ENCODE measurements around the gene IHH.

Gene IHH

DNA sequence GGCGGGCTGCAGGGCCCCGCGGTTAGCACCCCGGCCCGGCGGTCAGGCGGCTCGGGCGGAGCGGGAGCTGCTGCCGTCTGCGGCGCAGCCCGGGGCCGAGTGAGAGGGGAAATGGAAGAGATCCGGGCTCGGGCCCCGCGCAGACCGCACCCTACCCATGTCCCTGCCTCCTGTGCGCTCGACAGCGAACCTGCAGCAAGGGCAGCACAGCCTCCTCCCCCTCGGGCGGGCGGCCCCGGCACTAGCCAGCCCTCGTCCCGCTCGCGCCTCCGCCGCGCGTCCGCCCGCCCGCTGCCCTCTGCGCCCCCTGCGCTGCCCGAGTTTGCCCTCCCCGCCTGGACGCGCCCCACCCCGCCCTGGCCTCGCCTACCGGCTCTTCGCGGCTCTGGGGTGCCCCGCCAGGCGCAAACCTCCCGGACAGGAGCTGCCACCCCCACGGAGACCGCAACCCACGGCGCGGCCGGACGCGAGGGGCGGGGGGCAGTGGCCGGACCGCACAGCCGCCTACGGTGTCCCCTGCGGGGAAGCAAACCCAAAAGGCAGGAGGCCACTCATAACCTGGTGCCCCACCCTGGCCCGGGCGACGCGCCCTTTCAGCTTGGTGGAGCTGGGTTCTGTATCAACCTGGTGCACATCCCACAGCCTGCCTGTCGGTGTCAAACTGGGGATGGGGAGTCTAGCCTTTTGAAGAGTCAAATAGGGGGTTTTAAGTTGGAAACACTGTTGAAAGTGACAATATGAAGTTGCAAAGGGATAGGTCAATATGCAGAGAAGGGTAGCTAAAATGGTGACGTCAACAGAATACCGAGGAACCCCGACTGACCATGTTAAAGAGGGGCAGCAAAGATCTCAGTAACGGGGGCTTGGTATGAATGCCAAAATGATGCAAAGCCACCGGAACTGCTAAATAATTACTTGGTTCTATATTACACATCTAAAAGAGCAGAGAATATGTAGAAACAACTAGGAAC, at the start of gene IHH:
TSS of gene IHH (minus strand) at position 101 of the 971 bp plus-strand sequence. CDS start 454 bp downstream, outside the sequence.
- DNase-seq (ENCODE audit: low read depth in 2 of 2): no peak

DNA sequence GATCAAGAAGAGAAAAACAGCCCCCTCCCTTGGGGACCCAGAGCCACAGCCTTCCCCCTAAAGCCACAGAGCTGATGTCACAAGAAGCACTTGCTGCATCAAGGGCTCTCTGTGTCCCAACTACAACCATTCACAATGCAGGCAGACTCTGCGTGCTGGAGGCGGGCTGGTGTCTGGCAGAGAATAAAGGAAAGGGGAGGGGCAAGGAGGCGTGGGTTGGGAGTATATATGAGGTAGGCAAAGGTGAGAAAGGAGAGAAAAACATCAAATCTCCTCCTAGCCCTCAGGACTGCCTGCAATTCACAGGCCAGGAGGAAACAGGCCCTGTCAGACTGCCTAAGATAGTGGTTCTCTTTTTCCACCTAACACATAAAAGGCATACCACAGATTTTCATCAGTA, 48.8 kb upstream of the IHH start:
- peak; percentile 24 to 27 for DNase-seq (ENCODE audit: low read depth in 2 of 2)

DNA sequence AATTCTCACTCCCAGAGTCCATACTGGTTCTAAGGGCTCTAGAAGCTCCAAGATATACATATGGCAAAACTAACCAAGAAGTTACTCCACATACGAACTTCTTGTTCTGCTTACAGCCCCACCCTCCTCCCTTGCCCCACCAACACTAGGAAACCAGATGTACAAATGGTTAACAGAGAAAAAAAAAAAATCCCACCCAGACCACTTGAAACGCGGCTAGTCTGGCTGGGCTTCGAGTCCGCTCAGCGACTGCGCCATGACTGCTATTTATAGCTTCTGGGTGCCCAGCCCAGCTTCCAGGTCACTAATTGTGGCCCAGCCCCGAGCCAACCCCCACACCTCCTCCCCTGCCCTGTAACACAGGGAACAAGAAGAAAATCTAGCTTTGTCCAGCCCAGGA, 47.0 kb upstream of the IHH start:
- DNase-seq (ENCODE audit: low read depth in 2 of 2): no peak

DNA sequence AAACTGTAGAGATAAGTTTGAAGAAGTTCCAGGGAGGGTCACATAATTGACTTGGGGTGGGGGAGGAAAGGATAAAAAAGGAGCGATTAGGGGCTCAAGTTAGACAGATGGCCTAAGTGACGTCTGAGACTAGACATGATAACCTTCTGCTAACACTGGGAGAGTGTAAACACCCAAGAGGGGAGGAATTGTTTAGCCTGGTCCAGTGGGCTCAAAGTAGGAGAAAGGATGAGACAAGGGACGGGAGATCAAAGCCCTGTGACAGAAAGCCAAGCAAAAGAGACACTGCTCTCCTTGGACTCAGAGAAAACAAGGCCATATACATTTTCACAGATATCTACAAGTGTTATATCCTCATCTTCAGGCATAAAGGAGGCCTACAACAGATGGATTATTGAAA, 45.5 kb upstream of the IHH start:
- DNase-seq (ENCODE audit: low read depth in 2 of 2): no peak

DNA sequence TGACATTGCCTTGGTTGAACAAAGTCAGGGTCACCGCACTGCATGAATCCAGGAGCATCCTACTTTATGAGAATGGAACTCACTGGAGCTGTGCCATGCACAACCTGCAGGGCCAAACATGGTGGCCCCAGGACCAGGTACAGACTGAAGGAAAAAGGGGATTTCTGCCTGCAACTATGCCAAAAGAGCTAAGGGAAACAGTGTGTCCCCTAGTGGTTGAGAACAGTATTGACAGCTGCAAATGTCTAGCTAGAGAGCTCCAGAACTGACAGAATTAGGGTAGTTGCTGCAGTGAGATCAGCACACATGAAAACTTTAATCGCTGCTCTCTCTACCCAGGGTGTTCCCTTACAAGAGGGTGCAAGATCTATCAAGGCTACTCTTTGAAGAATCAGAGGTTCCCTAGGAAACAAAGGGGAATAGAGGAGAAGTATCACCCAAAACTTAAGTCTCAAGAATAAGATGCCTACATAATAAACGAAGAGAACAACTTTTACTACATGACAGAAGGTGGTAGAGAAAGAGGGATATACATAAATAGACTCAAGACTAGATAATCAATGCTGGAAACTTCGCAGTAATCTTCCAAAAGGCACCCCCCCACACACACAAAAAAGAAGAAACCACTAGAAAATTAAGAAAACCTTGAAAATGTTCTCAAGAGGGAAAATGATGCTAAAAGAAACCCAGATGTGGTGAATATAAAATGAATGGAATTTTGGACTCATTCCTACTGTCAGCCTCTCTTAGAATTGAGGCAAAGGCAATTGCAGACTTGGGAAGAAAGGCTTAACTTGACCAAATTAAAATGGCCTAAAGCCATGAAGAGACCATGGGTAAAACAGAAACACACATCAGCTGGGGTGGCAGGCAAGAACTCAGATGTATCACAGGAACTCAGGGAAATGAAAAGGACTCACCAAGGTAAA, 43.6 kb upstream of the IHH start:
- DNase-seq (ENCODE audit: low read depth in 2 of 2): no peak

DNA sequence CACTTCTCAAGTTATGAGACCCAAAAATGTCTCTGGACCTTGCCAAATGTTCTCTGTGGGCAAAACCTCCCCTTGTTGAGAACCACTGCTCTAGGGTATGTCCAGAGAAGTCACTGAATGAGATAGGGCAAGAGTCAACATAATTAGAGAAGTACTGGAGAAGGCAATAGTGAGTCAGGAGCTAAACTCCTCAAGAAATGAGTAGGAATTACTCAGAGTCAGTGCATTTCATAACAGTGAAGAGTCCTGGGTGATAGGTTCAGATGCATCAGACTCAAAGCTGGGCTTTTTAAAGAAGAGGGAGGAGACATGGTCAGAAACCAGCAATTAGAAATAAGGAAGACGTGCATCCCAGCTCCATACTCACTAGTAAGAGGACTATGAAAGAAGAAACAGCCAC, 38.6 kb upstream of the IHH start:
- no peak for DNase-seq (ENCODE audit: low read depth in 2 of 2)

DNA sequence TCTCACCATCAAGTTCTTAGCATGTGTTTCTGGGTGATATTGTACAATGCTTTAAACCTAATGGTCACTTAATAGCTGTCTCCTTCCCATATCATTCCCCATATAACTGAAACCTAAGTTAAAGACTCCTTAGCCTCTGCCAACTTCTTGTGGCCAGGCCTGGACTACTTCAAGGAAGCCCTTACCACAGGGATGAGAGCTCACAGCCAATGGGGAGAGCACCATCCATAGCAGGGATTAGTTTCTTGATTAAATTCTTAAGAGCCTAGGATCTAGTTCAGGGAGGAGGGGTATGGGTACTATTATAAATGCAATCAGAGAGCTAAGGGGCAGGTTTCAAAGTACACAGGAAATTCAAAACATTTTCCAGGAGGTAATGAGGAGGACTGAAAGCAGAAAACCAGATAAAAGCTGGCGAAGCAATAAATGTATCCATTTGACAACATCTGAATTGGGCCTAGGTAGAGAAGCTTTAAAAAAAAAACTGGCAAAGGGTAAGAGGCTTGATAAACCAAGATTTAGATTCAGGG, 34.8 kb upstream of the IHH start:
- DNase-seq (ENCODE audit: low read depth in 2 of 2): no peak

DNA sequence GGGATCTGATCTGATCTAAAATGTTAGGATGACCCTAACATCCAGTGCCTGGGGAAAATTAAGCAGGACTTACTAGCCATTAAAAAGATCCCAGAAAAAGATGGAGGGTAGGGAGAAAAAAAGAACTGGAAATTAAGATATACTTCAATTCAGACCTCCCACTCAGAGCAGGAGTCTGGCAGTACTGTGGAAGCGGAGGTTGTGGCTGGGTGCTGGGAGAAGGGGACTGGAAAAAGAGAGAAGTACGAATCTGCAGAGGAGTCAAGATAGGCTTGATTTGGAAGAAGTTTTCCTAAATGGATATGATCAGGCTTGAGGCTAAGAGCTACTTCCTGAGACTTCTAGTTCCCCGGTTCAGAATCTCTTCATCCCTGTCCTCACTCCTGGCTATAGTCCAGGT, 33.5 kb upstream of the IHH start:
- no peak for DNase-seq (ENCODE audit: low read depth in 2 of 2)

DNA sequence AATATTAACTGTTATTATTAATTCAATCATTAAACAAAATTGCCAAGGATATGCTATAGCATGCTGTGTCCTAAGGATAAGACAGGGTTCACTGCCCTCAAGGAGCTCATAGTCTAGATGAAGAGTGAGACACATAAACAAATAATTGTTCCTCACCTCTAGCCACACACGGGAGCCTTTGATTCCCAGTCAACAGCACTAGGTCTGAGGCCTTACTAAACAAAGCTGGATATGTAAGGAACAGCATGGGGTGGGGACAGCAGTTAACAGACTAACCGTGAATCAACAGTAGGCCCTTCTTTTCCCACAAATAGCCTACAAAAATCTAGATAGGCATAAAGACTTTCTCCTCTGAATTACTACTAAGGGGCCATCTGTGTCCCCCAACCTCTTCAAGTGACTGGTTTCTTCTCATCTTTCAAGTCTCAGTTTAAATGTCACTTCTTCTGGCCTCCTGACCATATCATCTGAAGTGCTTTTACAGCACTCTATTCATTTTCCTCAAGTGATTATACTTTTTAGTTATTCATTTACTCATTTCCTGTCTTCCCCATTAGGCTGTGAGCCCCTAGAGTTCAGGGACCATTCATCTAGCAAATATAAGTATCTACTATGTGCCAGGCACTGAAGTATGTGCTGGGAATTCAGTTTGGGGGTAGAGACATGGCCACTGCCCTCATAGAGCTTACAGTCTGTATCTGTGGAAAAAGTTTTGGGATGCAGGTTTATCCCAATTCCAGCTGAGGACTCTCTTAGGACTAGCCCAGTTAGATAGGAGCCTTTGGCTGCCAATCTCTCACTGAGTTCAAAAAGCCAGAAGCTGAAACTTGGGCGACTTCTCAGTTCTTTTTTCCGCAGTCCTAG, 29.9 kb upstream of the IHH start:
- no peak for DNase-seq (ENCODE audit: low read depth in 2 of 2)

DNA sequence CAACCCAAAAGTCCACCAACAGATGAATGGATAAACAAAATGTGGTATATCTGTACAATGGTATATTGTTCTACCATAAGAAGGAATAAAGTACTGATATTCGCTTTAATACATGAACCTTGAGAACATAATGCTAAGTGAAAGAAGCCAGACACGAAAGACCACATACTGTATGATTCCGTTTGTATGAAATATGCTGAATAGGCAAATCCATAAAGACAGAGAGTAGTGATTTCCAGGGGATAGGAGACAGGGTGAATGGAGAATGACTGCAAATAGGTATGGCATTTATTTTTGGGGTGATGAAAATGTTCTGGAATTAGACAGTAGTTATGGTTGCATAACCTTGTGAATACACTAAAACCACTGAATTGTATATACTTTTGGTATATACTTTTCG, 28.6 kb upstream of the IHH start:
- no peak for DNase-seq (ENCODE audit: low read depth in 2 of 2)

DNA sequence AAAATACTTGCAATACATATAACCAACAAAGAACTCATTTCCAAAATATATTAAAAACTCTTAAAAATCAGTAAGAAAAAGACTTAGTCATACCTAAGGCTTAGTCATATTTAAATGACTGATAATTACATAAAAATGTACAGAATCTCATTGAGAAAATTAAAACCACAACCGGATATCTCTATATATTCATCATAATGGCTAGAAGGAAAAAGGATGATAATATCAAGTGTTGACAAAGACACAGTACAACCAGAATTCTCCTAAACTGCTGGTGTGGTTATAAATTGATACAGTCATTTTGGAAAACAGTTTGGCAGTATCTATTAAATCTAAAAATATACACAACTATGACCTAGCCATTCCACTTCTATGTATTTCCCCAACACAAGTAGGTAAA, 27.1 kb upstream of the IHH start:
- DNase-seq (ENCODE audit: low read depth in 2 of 2): no peak

DNA sequence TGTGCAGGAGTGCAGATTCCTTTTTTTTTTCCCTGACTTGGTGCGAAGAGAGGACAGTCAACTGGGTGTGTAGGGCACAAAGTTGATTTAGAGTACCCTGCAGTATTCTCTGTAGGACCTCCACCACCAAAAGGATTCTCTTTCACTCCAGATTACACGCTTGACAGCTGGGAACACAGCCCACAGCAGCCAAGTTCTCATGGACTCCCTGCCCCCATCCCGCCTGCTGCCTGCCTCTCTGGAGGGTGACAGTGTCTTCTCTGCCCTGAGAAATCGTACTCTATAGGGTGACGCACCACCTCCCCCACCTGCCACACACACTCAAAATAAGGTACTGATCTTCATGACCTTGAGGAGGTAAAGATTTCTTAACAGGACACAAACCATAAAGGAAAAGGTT, 26.6 kb upstream of the IHH start:
- DNase-seq (ENCODE audit: low read depth in 2 of 2): no peak

DNA sequence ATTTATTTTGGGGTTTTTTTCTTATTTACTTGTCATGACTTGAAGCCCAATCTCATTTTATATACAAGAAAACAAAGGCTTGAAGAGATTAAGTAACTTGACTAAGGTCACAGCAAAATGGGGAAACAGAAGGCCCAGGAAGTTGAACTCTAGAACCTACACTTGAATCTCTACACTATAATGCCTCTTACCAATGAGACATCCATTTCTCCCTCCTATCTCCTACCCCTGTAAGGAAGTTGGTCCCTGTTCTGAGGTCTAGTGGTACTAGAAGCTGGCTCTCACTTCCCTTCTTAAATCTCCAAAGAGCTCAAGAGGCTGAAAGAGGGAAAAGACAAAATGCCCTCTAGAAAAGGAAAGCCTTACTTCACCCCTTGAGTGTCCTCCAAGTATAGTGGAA, 25.5 kb upstream of the IHH start:
- DNase-seq (ENCODE audit: low read depth in 2 of 2): no peak

DNA sequence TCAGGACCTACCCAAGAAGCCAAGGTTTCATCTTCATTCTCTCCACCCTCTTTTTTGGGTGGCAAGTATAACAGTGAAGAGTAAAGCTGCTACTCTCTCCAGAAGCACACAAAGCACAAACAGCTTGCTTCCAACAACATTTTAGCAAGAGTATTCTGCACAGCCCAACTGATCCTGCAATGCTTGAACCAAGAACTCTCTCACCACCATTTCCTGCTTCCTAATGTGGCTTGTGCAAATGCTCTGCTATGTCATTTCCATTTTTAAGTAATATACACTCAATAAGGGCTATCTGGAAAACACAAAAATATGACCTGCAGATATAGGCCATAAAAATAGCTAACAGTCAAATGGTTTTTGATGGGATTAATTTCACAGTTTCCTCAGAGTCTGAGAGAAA, 24.1 kb upstream of the IHH start:
- DNase-seq (ENCODE audit: low read depth in 2 of 2): no peak

DNA sequence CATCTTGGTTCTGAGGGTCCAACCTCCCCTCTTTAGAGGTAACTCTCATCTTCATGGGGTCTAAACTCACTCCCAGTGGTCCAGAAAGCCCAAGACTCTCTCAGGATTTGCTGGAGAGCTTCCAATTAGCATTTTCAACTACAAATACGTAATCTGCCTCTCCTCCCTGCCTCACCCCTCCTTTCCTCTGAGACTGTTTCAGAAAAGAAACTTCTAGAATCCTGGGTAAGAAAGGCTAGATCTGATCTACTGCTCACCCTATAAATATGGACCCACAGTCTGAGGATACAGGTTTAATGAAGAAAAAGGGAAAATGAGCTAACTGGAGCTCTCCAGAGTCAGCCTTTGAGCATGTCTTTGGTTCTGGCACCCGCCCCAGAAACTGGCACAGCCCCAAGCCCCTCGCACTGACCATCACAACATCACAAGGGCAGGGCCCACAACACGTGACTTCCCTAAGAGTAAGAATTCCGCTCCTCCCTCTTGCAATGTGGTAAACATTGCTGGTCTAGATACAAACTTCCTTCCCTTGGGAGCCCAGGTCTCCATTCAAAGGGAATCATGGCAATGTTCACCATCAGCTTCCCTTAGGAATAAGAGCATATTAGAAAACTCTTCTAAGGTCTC, 21.7 kb upstream of the IHH start:
- no peak for DNase-seq (ENCODE audit: low read depth in 2 of 2)

DNA sequence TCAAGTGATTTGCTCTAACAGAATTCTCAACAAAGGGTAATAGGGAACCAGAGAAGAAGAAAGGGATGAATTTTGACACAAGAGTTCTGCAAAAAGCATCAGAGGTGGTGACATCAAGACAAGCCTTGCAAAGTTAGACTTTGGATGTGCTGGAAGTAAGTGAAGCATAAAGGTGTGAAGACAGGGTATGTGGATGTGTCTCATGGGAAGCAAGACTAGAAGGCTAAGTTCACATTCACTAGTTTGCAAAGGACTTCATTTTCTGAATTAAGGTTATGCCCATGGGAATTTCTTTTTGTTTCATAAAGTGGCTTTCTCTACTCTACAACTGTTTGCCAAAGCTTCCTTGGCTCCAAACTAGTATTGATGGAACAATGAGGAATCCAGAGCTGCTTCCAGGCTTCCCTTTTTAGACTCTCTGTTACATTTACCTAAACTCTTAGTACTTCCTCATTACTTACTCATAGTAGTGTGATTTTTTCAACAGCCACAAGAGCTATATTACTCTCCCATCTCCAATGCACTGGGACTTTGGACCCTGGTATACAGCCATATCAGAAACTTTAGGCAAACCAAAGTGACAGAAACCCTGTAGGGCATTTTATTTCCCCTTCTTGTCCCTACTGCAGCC, 21.1 kb upstream of the IHH start:
- DNase-seq (ENCODE audit: low read depth in 2 of 2): no peak

DNA sequence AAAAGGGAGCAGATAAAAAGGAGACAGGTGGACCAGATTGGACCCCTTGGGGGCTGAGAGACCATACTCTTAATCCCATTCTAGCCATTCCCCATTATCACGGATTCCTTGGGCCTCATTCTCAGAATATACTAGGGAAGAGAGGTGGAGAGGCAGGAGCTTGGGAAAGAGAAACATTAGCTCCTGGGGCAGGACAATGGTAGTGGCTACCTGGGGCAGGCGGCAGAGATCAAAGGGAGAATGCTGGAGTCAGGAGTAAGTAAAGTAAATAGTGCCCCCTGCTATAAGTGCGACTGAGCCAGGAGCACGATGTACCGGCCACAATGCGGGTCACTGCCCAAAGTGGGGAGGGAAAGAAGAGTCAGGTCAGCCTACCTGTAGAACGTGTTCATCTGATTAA, 20.4 kb upstream of the IHH start:
- no peak for DNase-seq (ENCODE audit: low read depth in 2 of 2)

DNA sequence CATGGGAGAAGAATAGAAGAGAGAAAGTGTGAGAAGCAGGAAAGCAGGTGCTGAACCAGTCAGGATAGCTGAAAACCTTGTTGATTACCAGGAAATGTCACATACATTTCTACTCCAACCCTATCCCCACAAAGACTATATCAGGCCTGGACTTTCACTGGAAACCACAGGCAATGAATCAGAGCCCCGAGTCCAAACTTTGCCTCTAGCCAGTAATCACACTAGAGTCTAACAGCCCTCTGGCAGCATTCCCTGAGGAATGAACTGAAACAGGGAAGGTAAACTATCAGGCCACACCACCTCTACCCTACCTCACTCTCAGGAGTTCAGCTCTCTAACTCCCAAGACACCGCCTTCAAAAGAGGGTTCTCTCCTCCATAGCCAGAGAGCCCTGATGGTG, 18.7 kb upstream of the IHH start:
- no peak for DNase-seq (ENCODE audit: low read depth in 2 of 2)

DNA sequence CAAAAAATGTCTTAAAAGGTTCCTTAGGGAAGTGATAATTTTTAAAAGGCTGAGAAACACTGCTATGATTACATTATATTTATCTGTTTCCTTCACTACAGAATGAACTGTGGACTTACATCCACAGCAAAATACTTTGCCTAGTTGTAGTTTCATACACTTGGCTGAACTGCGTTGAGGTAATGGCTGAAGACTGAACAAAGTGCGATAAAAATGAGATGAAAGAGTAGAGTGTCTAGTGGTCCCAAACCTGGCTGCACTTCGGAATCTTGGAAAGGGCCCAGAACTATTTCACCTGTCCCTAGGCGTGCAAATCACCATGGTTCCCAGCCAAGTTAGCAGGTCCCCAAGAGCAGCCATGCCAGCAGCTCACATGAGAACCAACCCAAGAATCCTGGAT, 18.2 kb upstream of the IHH start:
- no peak for DNase-seq (ENCODE audit: low read depth in 2 of 2)

DNA sequence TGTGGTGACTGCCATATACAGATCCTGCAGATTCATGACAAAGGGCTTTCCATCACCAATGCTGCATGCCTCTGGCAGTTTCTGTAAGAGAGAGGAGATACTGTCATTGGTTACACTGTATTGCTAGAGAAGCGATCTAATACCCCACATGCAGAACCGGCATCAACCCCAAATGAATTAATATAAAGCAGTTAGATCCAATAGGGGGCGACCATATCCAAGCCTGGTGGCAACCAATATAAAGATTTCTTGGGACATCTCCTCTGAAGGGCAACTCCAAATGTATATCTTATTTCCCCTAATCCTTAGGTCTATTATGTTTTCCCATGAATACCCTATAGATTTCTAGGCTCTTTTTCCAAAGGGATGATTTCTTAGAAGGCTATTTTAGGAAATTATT, 17.4 kb upstream of the IHH start:
- no peak for DNase-seq (ENCODE audit: low read depth in 2 of 2)

DNA sequence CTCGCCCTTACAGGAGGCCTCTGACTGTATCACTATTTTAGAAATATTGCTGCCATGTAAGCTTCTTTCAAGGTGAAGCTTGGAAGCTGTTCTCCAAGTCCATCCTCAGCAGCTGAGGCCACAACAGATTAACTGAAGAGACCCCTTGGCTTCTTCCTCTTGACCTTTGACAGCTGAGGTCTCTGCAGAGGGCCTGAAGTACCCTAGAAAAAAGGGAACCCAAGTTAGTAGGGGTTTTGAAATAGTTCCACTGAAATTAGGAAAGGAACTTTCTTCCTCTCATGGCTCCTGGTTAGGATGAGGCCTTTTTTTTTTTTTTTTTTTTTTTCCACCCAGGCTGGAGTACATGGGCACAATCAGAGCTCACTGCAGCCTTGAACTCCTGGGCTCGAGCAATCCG, 15.5 kb upstream of the IHH start:
- DNase-seq (ENCODE audit: low read depth in 2 of 2): no peak
